Breast epithelium (tissue), 3 donors: ENCODE results near the gene PIF1.

Source experiments
- CTCF ChIP-seq, 3 donors: fragments of 450-650 bp; IDR thresholded peaks; one replicate each; pipeline ENCODE4 v1.5.1; 2016 to 2017; ENCODE audit warnings: antibody characterized with exemption in 3 of 3, mild to moderate bottlenecking in 3 of 3, moderate library complexity in 3 of 3
- POLR2A ChIP-seq: fragments of 450-650 bp; IDR thresholded peaks from one replicate; pipeline ENCODE4 v1.6.1; 2016; ENCODE audit warnings: antibody characterized with exemption, mild to moderate bottlenecking, moderate library complexity

GRCh38 chr15:64770626-64771025, 54.8 kb downstream of the PIF1 start:
- TF ChIP-seq CTCF (IDR thresholded peaks at IDR 0.05) = no peak
- no peak for TF ChIP-seq POLR2A
